GM13977 (cell line): ENCODE measurements around the gene CARMIL3.

Experiments used
- DNase-seq: peaks from one replicate; pipeline ENCODE4 v3.0.0; 2012; ENCODE audit warnings: low spot score
- in situ Hi-C: fragments of 300-500 bp; cut with MboI; formaldehyde crosslinking; loops from one replicate; pipeline ENCODE4 v1.12.0; 2022; ENCODE audit warnings: low sequenced_read_pairs, low pct_unique_long_range_greater_than_20kb, mixed read lengths, inconsistent platforms; ENCODE audit not compliant: unreplicated experiment
- TF ChIP-seq, protein P1 (sequence below): IDR thresholded peaks from 2 replicates; pipeline ENCODE4 v1.5.1; 2012; ENCODE audit warnings: mild to moderate bottlenecking, control low read depth; ENCODE audit not compliant: insufficient read depth; ENCODE audit errors: extremely low read depth, missing control alignments

CARMIL3 gene

DNA sequence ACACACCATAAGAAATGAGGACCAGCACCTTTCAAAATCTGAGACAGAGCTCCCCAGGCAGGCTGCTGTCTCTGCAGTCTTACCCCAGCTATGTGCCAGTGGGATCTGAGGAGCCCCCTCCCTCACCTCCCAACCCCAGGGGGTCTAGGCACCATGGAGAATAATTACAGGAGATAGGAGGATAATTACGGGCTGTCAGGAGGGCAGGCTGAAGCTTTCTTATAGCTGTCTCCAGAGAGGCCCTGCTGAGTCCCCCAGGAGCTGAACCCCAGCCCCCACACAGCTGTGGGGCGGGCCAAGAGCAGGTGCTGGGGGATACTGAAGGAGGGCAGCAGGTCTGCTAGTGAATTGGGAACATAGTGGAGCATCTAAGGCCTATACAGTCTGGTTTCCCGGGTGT lies 26.3 kb downstream of the CARMIL3 start:
- in situ Hi-C loops = loop anchor here (25.0 kb wide), 1 partner anchor 91 kb away; the partner anchor contains the start of gene DHRS4L2
- DNase-seq = no peak
- TF ChIP-seq, protein P1, sequence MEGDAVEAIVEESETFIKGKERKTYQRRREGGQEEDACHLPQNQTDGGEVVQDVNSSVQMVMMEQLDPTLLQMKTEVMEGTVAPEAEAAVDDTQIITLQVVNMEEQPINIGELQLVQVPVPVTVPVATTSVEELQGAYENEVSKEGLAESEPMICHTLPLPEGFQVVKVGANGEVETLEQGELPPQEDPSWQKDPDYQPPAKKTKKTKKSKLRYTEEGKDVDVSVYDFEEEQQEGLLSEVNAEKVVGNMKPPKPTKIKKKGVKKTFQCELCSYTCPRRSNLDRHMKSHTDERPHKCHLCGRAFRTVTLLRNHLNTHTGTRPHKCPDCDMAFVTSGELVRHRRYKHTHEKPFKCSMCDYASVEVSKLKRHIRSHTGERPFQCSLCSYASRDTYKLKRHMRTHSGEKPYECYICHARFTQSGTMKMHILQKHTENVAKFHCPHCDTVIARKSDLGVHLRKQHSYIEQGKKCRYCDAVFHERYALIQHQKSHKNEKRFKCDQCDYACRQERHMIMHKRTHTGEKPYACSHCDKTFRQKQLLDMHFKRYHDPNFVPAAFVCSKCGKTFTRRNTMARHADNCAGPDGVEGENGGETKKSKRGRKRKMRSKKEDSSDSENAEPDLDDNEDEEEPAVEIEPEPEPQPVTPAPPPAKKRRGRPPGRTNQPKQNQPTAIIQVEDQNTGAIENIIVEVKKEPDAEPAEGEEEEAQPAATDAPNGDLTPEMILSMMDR = no peak

DNA sequence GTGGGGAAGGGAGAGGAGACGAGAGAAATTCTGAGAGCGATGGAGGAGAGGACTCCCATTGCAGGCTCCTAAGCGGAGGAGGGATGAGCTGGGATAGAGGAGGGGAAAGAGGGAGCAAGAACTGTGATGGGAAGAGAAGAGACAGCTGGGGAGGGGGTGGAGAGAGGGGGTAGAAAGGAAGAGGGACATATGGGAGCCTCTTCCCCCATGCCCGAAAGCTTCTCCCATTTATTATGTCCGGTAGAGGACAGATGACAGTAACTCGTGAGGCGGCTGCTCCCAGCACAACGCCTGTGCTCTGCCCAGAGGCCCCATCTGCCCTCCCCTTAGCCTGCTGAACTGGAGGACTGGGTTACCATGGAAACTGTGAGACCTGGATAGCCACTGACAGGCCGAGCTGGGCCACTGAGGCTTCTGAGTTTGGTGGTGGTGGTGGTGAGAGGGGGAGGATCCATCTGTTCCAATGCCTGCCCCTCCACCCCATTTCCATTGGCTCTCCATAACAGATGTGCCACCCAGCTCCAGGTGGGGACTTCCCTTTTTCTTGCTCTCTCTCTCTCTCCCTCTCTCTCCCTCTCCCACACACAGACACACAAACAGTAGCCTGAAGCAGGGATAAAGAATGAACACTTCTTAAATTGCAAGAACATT lies 27.8 kb downstream of the CARMIL3 start:
- in situ Hi-C loops = loop anchor here (25.0 kb wide), 1 partner anchor 92 kb away; the partner anchor contains the start of gene DHRS4L2
- DNase-seq = no peak
- TF ChIP-seq, protein P1 = no peak

- TF ChIP-seq, protein P1 = no peak
- in situ Hi-C loops = loop anchor here (25.0 kb wide), 1 partner anchor 93 kb away; the partner anchor contains the start of gene DHRS4L2
- no peak for DNase-seq
Measured at GRCh38 chr14:24080142-24080530, 28.3 kb downstream of the CARMIL3 start.

GRCh38 chr14:24080888-24081738 lies 29.3 kb downstream of the CARMIL3 start:
- in situ Hi-C loops = loop anchor here (25.0 kb wide), 1 partner anchor 94 kb away; the partner anchor contains the start of gene DHRS4L2
- TF ChIP-seq, protein P1 = no peak
- peak; percentile 91 for DNase-seq

DNA sequence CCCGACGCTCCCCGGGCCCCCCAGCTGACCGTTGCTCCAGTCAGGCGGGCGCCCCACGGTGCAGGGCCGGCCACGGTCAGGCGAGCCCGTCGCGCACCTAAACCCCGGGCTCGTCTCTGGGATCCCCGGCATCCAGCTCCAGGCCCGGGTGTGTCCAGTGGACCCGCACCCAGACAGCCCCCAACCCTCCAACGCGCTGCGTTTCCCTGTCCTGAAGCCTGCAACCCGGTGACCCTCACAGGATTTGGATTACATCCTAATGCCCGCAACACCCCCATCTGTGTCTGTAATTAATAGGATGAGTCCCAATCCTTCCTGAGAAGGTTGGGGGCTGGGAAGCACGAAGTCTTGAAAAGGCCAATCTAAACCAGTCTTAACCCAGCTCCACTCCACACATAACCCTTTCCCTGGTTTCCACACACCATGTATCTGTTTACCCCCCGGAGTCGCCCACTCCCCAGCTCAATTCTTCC lies 30.0 kb downstream of the CARMIL3 start:
- in situ Hi-C loops = loop anchor here (25.0 kb wide), 1 partner anchor 94 kb away; the partner anchor contains the start of gene DHRS4L2
- TF ChIP-seq, protein P1 = no peak
- no peak for DNase-seq

GRCh38 chr14:24082411-24083080 lies 30.7 kb downstream of the CARMIL3 start:
- TF ChIP-seq, protein P1 = no peak
- in situ Hi-C loops = loop anchor here (25.0 kb wide), 1 partner anchor 95 kb away; the partner anchor contains the start of gene DHRS4L2

More at GRCh38 chr14:24082411-24083080, 30.7 kb downstream of the CARMIL3 start:
- no peak for DNase-seq
